ENCODE results near the gene FAM120AOS. TPM values are rescaled to one million over a fixed set of nuclear protein-coding genes. Genes with fewer than 3 reads are reported as not detected.

The FAM120AOS gene
- total and polyA plus RNA-seq, 2 of the 8 experiments (the other 6 are each of a cell fraction or from before 2014, with no cell fraction given) = 29.6 to 37.6 TPM

- TF ChIP-seq CHD7 (IDR thresholded peaks at IDR 0.05; ENCODE audit: insufficient replicate concordance, low read length) = no peak
- no peak for TF ChIP-seq TAF1 (IDR thresholded peaks at IDR 0.05; ENCODE audit: low read depth, low read length)
- no peak for TF ChIP-seq FOSL1 (IDR thresholded peaks at IDR 0.05; ENCODE audit: insufficient read depth, low read depth, low read length)
- no peak for TF ChIP-seq GABPA (IDR thresholded peaks at IDR 0.05; ENCODE audit: borderline replicate concordance, insufficient read depth, low read length)
- TF ChIP-seq BCL11A (IDR thresholded peaks at IDR 0.05; ENCODE audit: low read depth in 2 of 2, low read length in 2 of 2) = no peak
- no peak for TF ChIP-seq HDAC2 (IDR thresholded peaks at IDR 0.05; ENCODE audit: borderline replicate concordance in 1 of 2, low read depth in 2 of 2, low read length in 2 of 2)
- no peak for TF ChIP-seq SP2 (IDR thresholded peaks at IDR 0.05; ENCODE audit: low read length)
- no peak for TF ChIP-seq TCF12 (IDR thresholded peaks at IDR 0.05; ENCODE audit: low read depth, low read length)
Measured at GRCh38 chr9:93415176-93415690, 38.1 kb downstream of the FAM120AOS start (continued).
